Vagina (tissue), 2 donors: Measurements from ENCODE around the gene AGFG1.

Experiments used
- POLR2AphosphoS5 ChIP-seq, 2 donors: sonication (generic); formaldehyde crosslinking; IDR thresholded peaks; one replicate each; pipeline ENCODE4 v1.9.0; 2017; ENCODE audit warnings: antibody characterized with exemption in 2 of 2, mild to moderate bottlenecking in 2 of 2, low read depth in 1 of 2; ENCODE audit not compliant: insufficient read depth in 1 of 2
- TF ChIP-seq, protein P1 (sequence below), 3 experiments: fragments of 450-650 bp in 2 of 3; fragments of 200-600 bp in 1 of 3; sonication (generic) in 1 of 3; IDR thresholded peaks; one replicate each; pipeline ENCODE4 v1.5.1; 2017 to 2019; ENCODE audit warnings: antibody characterized with exemption in 3 of 3, mild to moderate bottlenecking in 2 of 3, moderate library complexity in 2 of 3

- TF ChIP-seq, protein P1, sequence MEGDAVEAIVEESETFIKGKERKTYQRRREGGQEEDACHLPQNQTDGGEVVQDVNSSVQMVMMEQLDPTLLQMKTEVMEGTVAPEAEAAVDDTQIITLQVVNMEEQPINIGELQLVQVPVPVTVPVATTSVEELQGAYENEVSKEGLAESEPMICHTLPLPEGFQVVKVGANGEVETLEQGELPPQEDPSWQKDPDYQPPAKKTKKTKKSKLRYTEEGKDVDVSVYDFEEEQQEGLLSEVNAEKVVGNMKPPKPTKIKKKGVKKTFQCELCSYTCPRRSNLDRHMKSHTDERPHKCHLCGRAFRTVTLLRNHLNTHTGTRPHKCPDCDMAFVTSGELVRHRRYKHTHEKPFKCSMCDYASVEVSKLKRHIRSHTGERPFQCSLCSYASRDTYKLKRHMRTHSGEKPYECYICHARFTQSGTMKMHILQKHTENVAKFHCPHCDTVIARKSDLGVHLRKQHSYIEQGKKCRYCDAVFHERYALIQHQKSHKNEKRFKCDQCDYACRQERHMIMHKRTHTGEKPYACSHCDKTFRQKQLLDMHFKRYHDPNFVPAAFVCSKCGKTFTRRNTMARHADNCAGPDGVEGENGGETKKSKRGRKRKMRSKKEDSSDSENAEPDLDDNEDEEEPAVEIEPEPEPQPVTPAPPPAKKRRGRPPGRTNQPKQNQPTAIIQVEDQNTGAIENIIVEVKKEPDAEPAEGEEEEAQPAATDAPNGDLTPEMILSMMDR (IDR thresholded peaks at IDR 0.05), result no peak
- no peak for TF ChIP-seq POLR2AphosphoS5 (IDR thresholded peaks at IDR 0.05; ENCODE audit: insufficient read depth in 1 of 2, low read depth in 1 of 2)
Measured at GRCh38 chr2:227524665-227525064, 52.7 kb downstream of the AGFG1 start.
